GM12892 (cell line): ENCODE measurements around the gene ARID1B.
A peak's percentile ranks its signal among the peaks of the same experiment; 100 is the strongest.

Source experiments
- DNase-seq: peaks from one replicate; pipeline ENCODE4 v3.0.0; 2011; ENCODE audit not compliant: insufficient read length
- FAIRE-seq: peaks from 2 replicates; lab custom pipeline; 2011; peaks lifted over from hg19 to GRCh38; lab: Jason Lieb, UNC
- POLR2A ChIP-seq: IDR thresholded peaks from 2 replicates; pipeline ENCODE4 v1.6.1; 2011; ENCODE audit warnings: low read depth, low read length, control low read depth
- POLR2AphosphoS5 ChIP-seq: IDR thresholded peaks from 2 replicates; pipeline ENCODE4 v1.6.1; 2011; ENCODE audit warnings: low read depth, low read length, control low read depth
- TAF1 ChIP-seq: IDR thresholded peaks from 2 replicates; pipeline ENCODE4 v1.6.1; 2011; ENCODE audit warnings: low read depth, mild to moderate bottlenecking, control low read depth, low read length, borderline replicate concordance

ARID1B gene

GRCh38 chr6:156924246-156924645 lies 147.1 kb downstream of the ARID1B start:
- no peak for DNase-seq
- no peak for FAIRE-seq
- TF ChIP-seq POLR2A (no peak), TAF1 (no peak), POLR2AphosphoS5 (no peak)

- FAIRE-seq (no peak), DNase-seq (no peak)
- no peak for TF ChIP-seq POLR2AphosphoS5
- no peak for TF ChIP-seq TAF1
- TF ChIP-seq POLR2A: no peak
These were observed 147.8 kb downstream of the ARID1B start for GRCh38 chr6:156925026-156925425.

GRCh38 chr6:156925718-156926607 lies 148.8 kb downstream of the ARID1B start:
- DNase-seq (no peak), FAIRE-seq (peak; percentile 73)
- no peak for TF ChIP-seq POLR2AphosphoS5
- TF ChIP-seq POLR2A: no peak
- TF ChIP-seq TAF1: no peak

GRCh38 chr6:156928126-156928525 lies 150.9 kb downstream of the ARID1B start:
- FAIRE-seq (no peak), DNase-seq (no peak)
- TF ChIP-seq TAF1: no peak
- no peak for TF ChIP-seq POLR2A
- TF ChIP-seq POLR2AphosphoS5: no peak

- DNase-seq (no peak), FAIRE-seq (no peak)
- TF ChIP-seq TAF1 (no peak), POLR2AphosphoS5 (no peak), POLR2A (no peak)
These were observed 151.8 kb downstream of the ARID1B start for GRCh38 chr6:156928972-156929371.

GRCh38 chr6:156931283-156931682 lies 154.1 kb downstream of the ARID1B start:
- no peak for TF ChIP-seq POLR2A
- no peak for TF ChIP-seq TAF1
- TF ChIP-seq POLR2AphosphoS5: no peak
- FAIRE-seq: no peak
- no peak for DNase-seq

GRCh38 chr6:156933201-156934068 lies 156.3 kb downstream of the ARID1B start:
- FAIRE-seq (no peak), DNase-seq (no peak)

GRCh38 chr6:156934069-156934460 lies 156.9 kb downstream of the ARID1B start:
- DNase-seq (no peak), FAIRE-seq (no peak)

More at GRCh38 chr6:156933201-156934068, 156.3 kb downstream of the ARID1B start:
- no peak for TF ChIP-seq POLR2A
- no peak for TF ChIP-seq POLR2AphosphoS5
- no peak for TF ChIP-seq TAF1

GRCh38 chr6:156935000-156935399 lies 157.8 kb downstream of the ARID1B start:
- TF ChIP-seq POLR2A (no peak), TAF1 (no peak), POLR2AphosphoS5 (no peak)
- DNase-seq (no peak), FAIRE-seq (no peak)

More at GRCh38 chr6:156934069-156934460, 156.9 kb downstream of the ARID1B start:
- TF ChIP-seq POLR2AphosphoS5 (no peak), TAF1 (no peak), POLR2A (no peak)

GRCh38 chr6:156938143-156938542 lies 161.0 kb downstream of the ARID1B start:
- FAIRE-seq (no peak), DNase-seq (no peak)
- no peak for TF ChIP-seq TAF1
- no peak for TF ChIP-seq POLR2AphosphoS5
- no peak for TF ChIP-seq POLR2A

- FAIRE-seq: no peak
- TF ChIP-seq POLR2AphosphoS5 (no peak), TAF1 (no peak), POLR2A (no peak)
- no peak for DNase-seq
These were observed 163.0 kb downstream of the ARID1B start for GRCh38 chr6:156940221-156940620.

GRCh38 chr6:156942266-156942665 lies 165.1 kb downstream of the ARID1B start:
- TF ChIP-seq POLR2A (no peak), POLR2AphosphoS5 (no peak), TAF1 (no peak)
- no peak for DNase-seq
- FAIRE-seq: no peak
